Measurements from ENCODE around the gene PAPPA2. TPM values are rescaled to one million over a fixed set of nuclear protein-coding genes. Genes with fewer than 3 reads are reported as not detected.

PAPPA2 gene
- total and polyA plus RNA-seq, 2 donors (not counting 1 experiment from before 2014, with no cell fraction given), result 0.24 to 4.1 TPM

DNA sequence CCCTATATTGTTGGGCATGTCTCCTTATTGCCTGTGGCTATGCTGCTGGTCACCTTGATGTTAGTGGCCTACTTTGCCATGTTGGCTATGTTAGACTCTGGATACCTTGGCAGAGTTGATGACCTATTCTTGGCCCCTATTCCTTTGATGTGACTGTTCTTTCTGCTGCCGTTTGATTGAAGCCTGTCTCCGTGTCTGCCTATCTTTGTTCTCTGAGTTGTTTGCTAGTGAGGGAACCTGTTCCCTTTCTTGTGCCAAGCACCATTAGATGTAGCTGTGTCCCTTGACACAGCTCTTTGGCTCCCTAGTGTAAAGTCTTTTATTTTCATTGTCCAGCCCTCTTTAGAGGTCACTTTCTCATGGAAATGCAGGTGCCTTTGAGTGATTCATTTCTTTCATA lies 28.7 kb upstream of the PAPPA2 start:
- H3K79me2 ChIP-seq (ENCODE audit: control insufficient read depth, insufficient read depth, low read length), result no peaks in the 10 kb centered on the region
- TF ChIP-seq EZH2 (IDR thresholded peaks at IDR 0.05; ENCODE audit: low read length, missing control alignments), result no peak
- TF ChIP-seq, protein P1, sequence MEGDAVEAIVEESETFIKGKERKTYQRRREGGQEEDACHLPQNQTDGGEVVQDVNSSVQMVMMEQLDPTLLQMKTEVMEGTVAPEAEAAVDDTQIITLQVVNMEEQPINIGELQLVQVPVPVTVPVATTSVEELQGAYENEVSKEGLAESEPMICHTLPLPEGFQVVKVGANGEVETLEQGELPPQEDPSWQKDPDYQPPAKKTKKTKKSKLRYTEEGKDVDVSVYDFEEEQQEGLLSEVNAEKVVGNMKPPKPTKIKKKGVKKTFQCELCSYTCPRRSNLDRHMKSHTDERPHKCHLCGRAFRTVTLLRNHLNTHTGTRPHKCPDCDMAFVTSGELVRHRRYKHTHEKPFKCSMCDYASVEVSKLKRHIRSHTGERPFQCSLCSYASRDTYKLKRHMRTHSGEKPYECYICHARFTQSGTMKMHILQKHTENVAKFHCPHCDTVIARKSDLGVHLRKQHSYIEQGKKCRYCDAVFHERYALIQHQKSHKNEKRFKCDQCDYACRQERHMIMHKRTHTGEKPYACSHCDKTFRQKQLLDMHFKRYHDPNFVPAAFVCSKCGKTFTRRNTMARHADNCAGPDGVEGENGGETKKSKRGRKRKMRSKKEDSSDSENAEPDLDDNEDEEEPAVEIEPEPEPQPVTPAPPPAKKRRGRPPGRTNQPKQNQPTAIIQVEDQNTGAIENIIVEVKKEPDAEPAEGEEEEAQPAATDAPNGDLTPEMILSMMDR (conservative IDR thresholded peaks at IDR 0.05 in 1 of 2, IDR thresholded peaks at IDR 0.05 in 1 of 2; ENCODE audit: low read depth in 1 of 2, low read length in 2 of 2), result no peak
- no peak for DNase-seq (ENCODE audit: low read depth in 2 of 2)
- no peak overlapping the region for H3K4me3 ChIP-seq (replicated peaks in 1 of 4; ENCODE audit: control extremely low read depth in 1 of 4, insufficient read depth in 1 of 4, low read depth in 3 of 4, low read length in 4 of 4)
- H3K27ac ChIP-seq (ENCODE audit: insufficient read depth, low read length), result no peak overlapping the region
- H3K36me3 ChIP-seq (ENCODE audit: control insufficient read depth, insufficient read depth, low read length), result no peaks in the 10 kb centered on the region
- no peaks in the 10 kb centered on the region for H3K9me3 ChIP-seq (ENCODE audit: control insufficient read depth, insufficient read depth, low read depth, low read length)
- no peaks in the 10 kb centered on the region for H4K20me1 ChIP-seq (ENCODE audit: control insufficient read depth, extremely low read depth, insufficient read depth, low read length)
- H3K4me2 ChIP-seq (ENCODE audit: extremely low read depth, insufficient read depth, low read length), result no peak overlapping the region
- no peak overlapping the region for H3K9ac ChIP-seq (ENCODE audit: insufficient read depth, low read length)
- H2AFZ ChIP-seq (ENCODE audit: low read length), result no peak overlapping the region
- no peaks in the 10 kb centered on the region for H3K4me1 ChIP-seq (ENCODE audit: control insufficient read depth, extremely low read depth, insufficient read depth, low read length)
- no peaks in the 10 kb centered on the region for H3K27me3 ChIP-seq (ENCODE audit: control insufficient read depth, insufficient read depth, low read length)

DNA sequence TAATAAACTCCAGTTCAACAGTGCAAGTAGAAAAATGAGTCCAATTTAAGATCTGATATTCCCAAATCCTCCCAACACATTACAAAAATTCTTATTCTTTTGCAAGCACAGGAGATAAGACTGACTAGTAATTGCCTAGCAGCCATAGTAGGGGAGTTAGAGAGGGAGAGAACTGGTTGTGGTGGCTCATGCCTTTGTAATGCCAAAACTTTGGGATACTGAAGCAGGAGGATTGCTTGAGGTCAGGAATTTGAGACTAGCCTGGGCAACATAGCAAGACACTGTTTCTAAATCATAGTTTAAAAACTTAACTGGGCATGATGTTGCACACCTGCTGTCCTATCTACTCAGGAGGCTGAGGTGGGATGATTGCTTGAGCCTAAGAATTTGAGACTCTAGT lies 26.7 kb upstream of the PAPPA2 start:
- Histone ChIP-seq H4K20me1 (ENCODE audit: control insufficient read depth, extremely low read depth, insufficient read depth, low read length) (no peaks in the 10 kb centered on the region), H3K27ac (ENCODE audit: insufficient read depth, low read length) (no peak overlapping the region), H3K4me1 (ENCODE audit: control insufficient read depth, extremely low read depth, insufficient read depth, low read length) (no peaks in the 10 kb centered on the region), H3K4me3 (replicated peaks in 1 of 4; ENCODE audit: control extremely low read depth in 1 of 4, insufficient read depth in 1 of 4, low read depth in 3 of 4, low read length in 4 of 4) (no peak overlapping the region), H3K9me3 (ENCODE audit: control insufficient read depth, insufficient read depth, low read depth, low read length) (no peaks in the 10 kb centered on the region), H3K9ac (ENCODE audit: insufficient read depth, low read length) (no peak overlapping the region), H3K27me3 (ENCODE audit: control insufficient read depth, insufficient read depth, low read length) (no peaks in the 10 kb centered on the region), H3K4me2 (ENCODE audit: extremely low read depth, insufficient read depth, low read length) (no peak overlapping the region), H3K79me2 (ENCODE audit: control insufficient read depth, insufficient read depth, low read length) (no peaks in the 10 kb centered on the region), H2AFZ (ENCODE audit: low read length) (no peak overlapping the region), H3K36me3 (ENCODE audit: control insufficient read depth, insufficient read depth, low read length) (no peaks in the 10 kb centered on the region)
- TF ChIP-seq EZH2 (IDR thresholded peaks at IDR 0.05; ENCODE audit: low read length, missing control alignments), result no peak
- TF ChIP-seq, protein P1 (conservative IDR thresholded peaks at IDR 0.05 in 1 of 2, IDR thresholded peaks at IDR 0.05 in 1 of 2; ENCODE audit: low read depth in 1 of 2, low read length in 2 of 2), result no peak
- DNase-seq (ENCODE audit: low read depth in 2 of 2), result no peak

DNA sequence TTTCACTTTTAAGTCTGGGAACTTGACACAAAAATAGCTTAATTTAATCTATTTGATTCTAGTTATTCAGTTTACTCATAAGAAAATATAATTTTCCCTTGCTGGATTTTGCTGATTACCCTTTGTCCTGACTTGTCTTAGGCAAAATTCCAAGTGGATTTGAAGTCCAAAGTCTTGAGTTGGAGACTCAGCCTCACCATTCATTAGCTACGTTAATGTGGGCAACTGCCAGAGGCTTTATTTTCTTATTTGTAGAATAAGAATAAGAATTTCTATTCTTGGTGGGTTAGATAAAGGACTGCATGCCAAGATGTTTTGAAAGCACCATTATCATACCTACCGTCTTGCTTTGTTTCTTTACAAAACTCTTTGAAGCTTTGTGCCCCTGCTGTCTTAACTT lies 22.8 kb upstream of the PAPPA2 start:
- no peaks in the 10 kb centered on the region for H3K79me2 ChIP-seq (ENCODE audit: control insufficient read depth, insufficient read depth, low read length)
- H3K36me3 ChIP-seq (ENCODE audit: control insufficient read depth, insufficient read depth, low read length), result no peaks in the 10 kb centered on the region
- DNase-seq (ENCODE audit: low read depth in 2 of 2), result no peak
- H3K9ac ChIP-seq (ENCODE audit: insufficient read depth, low read length), result no peak overlapping the region
- H3K4me3 ChIP-seq (replicated peaks in 1 of 4; ENCODE audit: control extremely low read depth in 1 of 4, insufficient read depth in 1 of 4, low read depth in 3 of 4, low read length in 4 of 4), result no peak overlapping the region
- no peak overlapping the region for H2AFZ ChIP-seq (ENCODE audit: low read length)
- TF ChIP-seq EZH2 (IDR thresholded peaks at IDR 0.05; ENCODE audit: low read length, missing control alignments), result no peak
- TF ChIP-seq, protein P1 (conservative IDR thresholded peaks at IDR 0.05 in 1 of 2, IDR thresholded peaks at IDR 0.05 in 1 of 2; ENCODE audit: low read depth in 1 of 2, low read length in 2 of 2), result no peak
- no peaks in the 10 kb centered on the region for H3K9me3 ChIP-seq (ENCODE audit: control insufficient read depth, insufficient read depth, low read depth, low read length)
- H3K4me2 ChIP-seq (ENCODE audit: extremely low read depth, insufficient read depth, low read length), result no peak overlapping the region
- no peak overlapping the region for H3K27ac ChIP-seq (ENCODE audit: insufficient read depth, low read length)
- no peaks in the 10 kb centered on the region for H4K20me1 ChIP-seq (ENCODE audit: control insufficient read depth, extremely low read depth, insufficient read depth, low read length)
- H3K27me3 ChIP-seq (ENCODE audit: control insufficient read depth, insufficient read depth, low read length), result no peaks in the 10 kb centered on the region
- no peaks in the 10 kb centered on the region for H3K4me1 ChIP-seq (ENCODE audit: control insufficient read depth, extremely low read depth, insufficient read depth, low read length)

Measured in fibroblast of lung (primary cell).